CD8-positive, alpha-beta memory T cell (primary cell): ENCODE measurements around the gene TMEM158. TPM values are rescaled to one million over a fixed set of nuclear protein-coding genes. Genes with fewer than 3 reads are reported as not detected.
A peak's percentile ranks its signal among the peaks of the same experiment; 100 is the strongest.

ENCODE experiments used
- CTCF ChIA-PET: fragments of 350-600 bp; sonication (Branson Sonifier 250); formaldehyde crosslinking; loops from one replicate; lab custom pipeline; 2021; ENCODE audit warnings: antibody characterized with exemption; lab: Charles Lee
- POLR2A ChIA-PET: fragments of 350-600 bp; sonication (Branson Sonifier 250); formaldehyde crosslinking; loops from one replicate; lab custom pipeline; 2021; ENCODE audit warnings: antibody characterized with exemption; lab: Charles Lee
- DNase-seq, 5 donors: peaks; one replicate each; pipeline versions ENCODE4 v3.0.0 to v3.0.0-alpha.2; 2020 to 2022; ENCODE audit warnings: mixed read lengths in 1 of 5
- H3K27ac ChIP-seq: one replicate; pipeline ENCODE4 v1.7.0; 2013; ENCODE audit warnings: low read depth, mild to moderate bottlenecking, low read length, moderate library complexity
- H3K27me3 ChIP-seq: 2 replicates; pipeline ENCODE4 v1.7.0; 2013; ENCODE audit warnings: low read length, mild to moderate bottlenecking; ENCODE audit not compliant: insufficient read depth, poor library complexity, severe bottlenecking
- H3K36me3 ChIP-seq: 2 replicates; pipeline ENCODE4 v1.7.0; 2013; ENCODE audit warnings: mild to moderate bottlenecking, low read length, moderate library complexity; ENCODE audit not compliant: insufficient read depth
- H3K4me1 ChIP-seq: 2 replicates; pipeline ENCODE4 v1.7.0; 2013; ENCODE audit warnings: mild to moderate bottlenecking, low read length, moderate library complexity; ENCODE audit not compliant: insufficient read depth
- H3K4me3 ChIP-seq: 2 replicates; pipeline ENCODE4 v1.7.0; 2013; ENCODE audit warnings: mild to moderate bottlenecking, low read length
- H3K9me3 ChIP-seq: 2 replicates; pipeline ENCODE4 v1.7.0; 2013; ENCODE audit warnings: mild to moderate bottlenecking, low read length
- H3K27ac Mint-ChIP-seq, 8 donors: one replicate each; pipeline ENCODE4 v1.8.0; 2020 to 2021; ENCODE audit warnings: mixed read lengths in 8 of 8, mild to moderate bottlenecking in 6 of 8, inconsistent platforms in 3 of 8, moderate library complexity in 3 of 8
- H3K27me3 Mint-ChIP-seq, 2 donors: one replicate each; pipeline ENCODE4 v1.8.0; 2020 to 2021; ENCODE audit warnings: mixed read lengths in 2 of 2, mild to moderate bottlenecking in 1 of 2, moderate library complexity in 1 of 2
- H3K36me3 Mint-ChIP-seq, 3 donors: one replicate each; pipeline ENCODE4 v1.8.0; 2020 to 2021; ENCODE audit warnings: mixed read lengths in 3 of 3, inconsistent platforms in 1 of 3, mild to moderate bottlenecking in 1 of 3
- H3K4me1 Mint-ChIP-seq, 3 donors: one replicate each; pipeline ENCODE4 v1.8.0; 2020 to 2021; ENCODE audit warnings: mixed read lengths in 3 of 3, inconsistent platforms in 1 of 3, mild to moderate bottlenecking in 1 of 3
- H3K4me3 Mint-ChIP-seq, 7 donors: one replicate each; pipeline ENCODE4 v1.8.0; 2020 to 2021; ENCODE audit warnings: mixed read lengths in 7 of 7, mild to moderate bottlenecking in 6 of 7, moderate library complexity in 4 of 7, inconsistent platforms in 2 of 7
- H3K9me3 Mint-ChIP-seq, 5 donors: one replicate each; pipeline ENCODE4 v1.8.0; 2020 to 2022; ENCODE audit warnings: mixed read lengths in 5 of 5, mild to moderate bottlenecking in 3 of 5, moderate library complexity in 2 of 5, inconsistent platforms in 1 of 5
- polyA plus RNA-seq: library from polyadenylated mRNA; unstranded; fragments of 300-500 nt; fragmentation: Illumina TruSeq; gene quantifications from one replicate; pipeline ENCODE4 v1.2.3, GENCODE V29; 2021
- total RNA-seq, 2 experiments: library from RNA; stranded (reverse); gene quantifications; one replicate each; pipeline ENCODE4 v1.2.3, GENCODE V29; 2021

TMEM158 gene
- total and polyA plus RNA-seq, 3 experiments from 2014 or later, result 0.11 to 0.13 TPM; not detected in 1

GRCh38 chr3:45216021-45216609 lies 10.0 kb downstream of the TMEM158 start:
- H3K36me3 Mint-ChIP-seq, result no peaks in the 10 kb centered on the region
- CTCF ChIA-PET, result interaction anchor here (0.7 to 1.1 kb wide), 2 partner anchors 175 to 176 kb away, joined by 3 to 4 read pairs; no protein-coding TSS in a partner anchor
- H3K4me1 Mint-ChIP-seq, result no peaks in the 10 kb centered on the region
- no peaks in the 10 kb centered on the region for H3K4me1 ChIP-seq
- DNase-seq, result no peak
- no peaks in the 10 kb centered on the region for H3K27me3 ChIP-seq
- no peak overlapping the region for H3K27ac Mint-ChIP-seq
- H3K4me3 ChIP-seq, result no peak overlapping the region
- H3K36me3 ChIP-seq, result no peaks in the 10 kb centered on the region
- H3K27ac ChIP-seq, result no peak overlapping the region
- H3K9me3 ChIP-seq, result no peaks in the 10 kb centered on the region
- POLR2A ChIA-PET, result no interaction called here
- H3K27me3 Mint-ChIP-seq, result peaks cover 20 to 66% of the 10 kb centered on the region in 2 donors
- H3K4me3 Mint-ChIP-seq, result peak overlapping the region in 1 of 7 donors; percentile 10
- H3K9me3 Mint-ChIP-seq, result no peaks in the 10 kb centered on the region

GRCh38 chr3:45215466-45215865 lies 10.6 kb downstream of the TMEM158 start:
- Histone ChIP-seq H3K27me3 (no peaks in the 10 kb centered on the region), H3K36me3 (no peaks in the 10 kb centered on the region), H3K4me1 (peaks cover 6% of the 10 kb centered on the region), H3K9me3 (no peaks in the 10 kb centered on the region), H3K4me3 (no peak overlapping the region), H3K27ac (no peak overlapping the region)
- H3K27ac Mint-ChIP-seq, result no peak overlapping the region
- H3K4me1 Mint-ChIP-seq, result peaks cover 2 to 4% (median 3%) of the 10 kb centered on the region in 3 donors
- H3K36me3 Mint-ChIP-seq, result no peaks in the 10 kb centered on the region
- peak overlapping the region in 1 of 7 donors; percentile 10 for H3K4me3 Mint-ChIP-seq
- H3K27me3 Mint-ChIP-seq, result peaks cover 18 to 67% of the 10 kb centered on the region in 2 donors
- DNase-seq, result no peak
- H3K9me3 Mint-ChIP-seq, result no peaks in the 10 kb centered on the region
- POLR2A ChIA-PET, result no interaction called here
- CTCF ChIA-PET, result interaction anchor here (0.7 to 1.1 kb wide), 2 partner anchors 174 to 175 kb away, joined by 3 to 4 read pairs; no protein-coding TSS in a partner anchor

GRCh38 chr3:45214061-45214680 lies 11.9 kb downstream of the TMEM158 start:
- Histone ChIP-seq H3K27ac (no peak overlapping the region), H3K9me3 (no peaks in the 10 kb centered on the region), H3K4me3 (no peak overlapping the region), H3K27me3 (no peaks in the 10 kb centered on the region), H3K4me1 (peaks cover 8% of the 10 kb centered on the region), H3K36me3 (no peaks in the 10 kb centered on the region)
- Mint-ChIP-seq H3K27me3 (peaks cover 10 to 63% of the 10 kb centered on the region in 2 donors), H3K4me3 (no peak overlapping the region), H3K27ac (no peak overlapping the region), H3K9me3 (no peaks in the 10 kb centered on the region), H3K4me1 (peaks cover 3 to 5% (median 5%) of the 10 kb centered on the region in 3 donors), H3K36me3 (no peaks in the 10 kb centered on the region)
- no peak for DNase-seq
- CTCF ChIA-PET, result no interaction called here
- POLR2A ChIA-PET, result no interaction called here

GRCh38 chr3:45212095-45212468 lies 14.0 kb downstream of the TMEM158 start:
- ChIA-PET CTCF (interaction anchor here (8.1 kb wide), 1 partner anchor 171 kb away, joined by 181 read pairs; no protein-coding TSS in a partner anchor), POLR2A (no interaction called here)
- peaks cover 12 to 45% of the 10 kb centered on the region in 2 donors for H3K27me3 Mint-ChIP-seq
- Histone ChIP-seq H3K27me3 (no peaks in the 10 kb centered on the region), H3K9me3 (no peaks in the 10 kb centered on the region), H3K4me1 (peaks cover 12% of the 10 kb centered on the region), H3K36me3 (no peaks in the 10 kb centered on the region), H3K4me3 (no peak overlapping the region), H3K27ac (no peak overlapping the region)
- H3K36me3 Mint-ChIP-seq, result no peaks in the 10 kb centered on the region
- no peaks in the 10 kb centered on the region for H3K9me3 Mint-ChIP-seq
- H3K4me3 Mint-ChIP-seq, result no peak overlapping the region
- peaks cover 8 to 18% (median 11%) of the 10 kb centered on the region in 3 donors for H3K4me1 Mint-ChIP-seq
- DNase-seq, result no peak
- no peak overlapping the region for H3K27ac Mint-ChIP-seq

- H3K27ac ChIP-seq, result no peak overlapping the region
- no peaks in the 10 kb centered on the region for H3K36me3 ChIP-seq
- Mint-ChIP-seq H3K9me3 (no peaks in the 10 kb centered on the region), H3K27me3 (peaks cover 16 to 41% of the 10 kb centered on the region in 2 donors), H3K4me3 (no peak overlapping the region), H3K4me1 (peaks cover 8 to 18% (median 11%) of the 10 kb centered on the region in 3 donors), H3K27ac (no peak overlapping the region), H3K36me3 (no peaks in the 10 kb centered on the region)
- H3K27me3 ChIP-seq, result no peaks in the 10 kb centered on the region
- H3K4me3 ChIP-seq, result no peak overlapping the region
- DNase-seq, result no peak
- ChIA-PET CTCF (interaction anchor here (1.1 to 8.1 kb wide), 4 partner anchors 32 to 177 kb away, joined by 4 to 181 read pairs (median 6); no protein-coding TSS in a partner anchor), POLR2A (interaction anchor here (0.6 kb wide), 1 partner anchor 22 kb away, joined by 8 read pairs; no protein-coding TSS in a partner anchor)
- H3K4me1 ChIP-seq, result peaks cover 12% of the 10 kb centered on the region
- no peaks in the 10 kb centered on the region for H3K9me3 ChIP-seq
Measured at GRCh38 chr3:45211466-45212094, 14.5 kb downstream of the TMEM158 start.

- Histone ChIP-seq H3K36me3 (no peaks in the 10 kb centered on the region), H3K9me3 (no peaks in the 10 kb centered on the region), H3K4me3 (no peak overlapping the region), H3K27ac (no peak overlapping the region), H3K4me1 (peaks cover 12% of the 10 kb centered on the region), H3K27me3 (no peaks in the 10 kb centered on the region)
- Mint-ChIP-seq H3K4me1 (peaks cover 8 to 18% (median 11%) of the 10 kb centered on the region in 3 donors), H3K36me3 (no peaks in the 10 kb centered on the region), H3K27me3 (peaks cover 16 to 33% of the 10 kb centered on the region in 2 donors), H3K27ac (no peak overlapping the region), H3K9me3 (no peaks in the 10 kb centered on the region), H3K4me3 (no peak overlapping the region)
- ChIA-PET POLR2A (interaction anchor here (0.6 to 1.2 kb wide), 2 partner anchors 13 to 21 kb away, joined by 3 to 8 read pairs; no protein-coding TSS in a partner anchor), CTCF (interaction anchor here (0.6 to 8.1 kb wide), 13 partner anchors 9 to 176 kb away, joined by 3 to 181 read pairs (median 4); partner anchors contain the start of gene TMEM158)
- peak; percentile 59 to 83 (median 73) for DNase-seq
Measured at GRCh38 chr3:45210308-45211041, 15.6 kb downstream of the TMEM158 start.

GRCh38 chr3:45209526-45209925 lies 16.6 kb downstream of the TMEM158 start:
- Mint-ChIP-seq H3K27ac (no peak overlapping the region), H3K4me3 (no peak overlapping the region), H3K36me3 (no peaks in the 10 kb centered on the region), H3K9me3 (no peaks in the 10 kb centered on the region), H3K4me1 (peaks cover 8 to 18% (median 11%) of the 10 kb centered on the region in 3 donors), H3K27me3 (peaks cover 16 to 37% of the 10 kb centered on the region in 2 donors)
- no peak for DNase-seq
- CTCF ChIA-PET, result interaction anchor here (0.7 to 8.1 kb wide), 5 partner anchors 10 to 351 kb away, joined by 3 to 181 read pairs (median 5); partner anchors contain the start of gene TMEM158
- POLR2A ChIA-PET, result interaction anchor here (1.2 kb wide), 1 partner anchor 14 kb away, joined by 3 read pairs; no protein-coding TSS in a partner anchor
- Histone ChIP-seq H3K36me3 (no peaks in the 10 kb centered on the region), H3K4me3 (no peak overlapping the region), H3K27me3 (no peaks in the 10 kb centered on the region), H3K9me3 (no peaks in the 10 kb centered on the region), H3K27ac (no peak overlapping the region), H3K4me1 (peaks cover 12% of the 10 kb centered on the region)
